Loucy (cell line): Measurements from ENCODE around the gene ZNF235.

Experiments
- H2AFZ ChIP-seq: fragments of 200-600 bp; sonication (generic); 2 replicates; pipeline ENCODE4 v1.6.0; 2016; ENCODE audit warnings: antibody characterized with exemption, mild to moderate bottlenecking, low read length, moderate library complexity
- H3F3A ChIP-seq: fragments of 200-600 bp; 2 replicates; pipeline ENCODE4 v1.6.0; 2016; ENCODE audit warnings: antibody characterized with exemption, low read depth, mild to moderate bottlenecking
- H3K27me3 ChIP-seq: fragments of 200-600 bp; sonication (generic); 2 replicates; pipeline ENCODE4 v1.6.1; 2014; ENCODE audit warnings: low read length, mild to moderate bottlenecking; ENCODE audit not compliant: insufficient read depth, poor library complexity, severe bottlenecking
- H3K36me3 ChIP-seq: fragments of 200-600 bp; sonication (generic); 2 replicates; pipeline ENCODE4 v1.6.1; 2016; ENCODE audit warnings: low read length; ENCODE audit not compliant: insufficient read depth
- H3K4me1 ChIP-seq: fragments of 200-600 bp; sonication (generic); 2 replicates; pipeline ENCODE4 v1.5.1; 2014; ENCODE audit warnings: low read length, mild to moderate bottlenecking; ENCODE audit not compliant: insufficient read depth, poor library complexity, severe bottlenecking
- H3K4me2 ChIP-seq: fragments of 200-600 bp; sonication (generic); 2 replicates; pipeline ENCODE4 v1.6.0; 2014; ENCODE audit warnings: antibody characterized with exemption, low read length, low read depth, mild to moderate bottlenecking; ENCODE audit not compliant: poor library complexity, severe bottlenecking
- H3K4me3 ChIP-seq: fragments of 200-600 bp; sonication (generic); 2 replicates; pipeline ENCODE4 v1.5.1; 2014; ENCODE audit warnings: low read length, mild to moderate bottlenecking, mixed read lengths; ENCODE audit not compliant: poor library complexity, severe bottlenecking
- H3K79me2 ChIP-seq: fragments of 200-600 bp; sonication (generic); 2 replicates; pipeline ENCODE4 v1.6.1; 2014; ENCODE audit warnings: low read length; ENCODE audit not compliant: insufficient read depth
- H3K9ac ChIP-seq: fragments of 200-600 bp; sonication (generic); 2 replicates; pipeline ENCODE4 v1.6.0; 2014; ENCODE audit warnings: mild to moderate bottlenecking, low read depth, low read length, moderate library complexity; ENCODE audit not compliant: poor library complexity, severe bottlenecking
- H3K9me2 ChIP-seq: fragments of 200-600 bp; sonication (generic); replicated peaks from 2 replicates; pipeline ENCODE4 v1.6.1; 2016; ENCODE audit warnings: low read depth, low read length, mixed read lengths
- H3K9me3 ChIP-seq: fragments of 200-600 bp; sonication (generic); 2 replicates; pipeline ENCODE4 v1.6.1; 2014; ENCODE audit warnings: mild to moderate bottlenecking, antibody characterized with exemption, low read length, low read depth; ENCODE audit not compliant: insufficient read depth
- H4K20me1 ChIP-seq: fragments of 200-600 bp; sonication (generic); 2 replicates; pipeline ENCODE4 v1.6.0; 2014; ENCODE audit warnings: antibody characterized with exemption, low read length, mild to moderate bottlenecking; ENCODE audit not compliant: insufficient read depth, poor library complexity, severe bottlenecking
- CTCF ChIP-seq: fragments of 200-600 bp; sonication (generic); conservative IDR thresholded peaks from 2 replicates; pipeline ENCODE4 v1.5.1; 2014; ENCODE audit warnings: mild to moderate bottlenecking, antibody characterized with exemption, low read length
- EZH2phosphoT487 ChIP-seq: fragments of 200-600 bp; IDR thresholded peaks from 2 replicates; pipeline ENCODE4 v1.6.1; 2018; ENCODE audit warnings: antibody characterized with exemption, mild to moderate bottlenecking, moderate library complexity, borderline replicate concordance

ZNF235 gene

GRCh38 chr19:44306283-44306682, 1.5 kb upstream of the ZNF235 start:
- H4K20me1 ChIP-seq = no peaks in the 10 kb centered on the region
- H3K9ac ChIP-seq = no peak overlapping the region
- TF ChIP-seq EZH2phosphoT487 (no peak), CTCF (no peak)
- no peak overlapping the region for H3K4me2 ChIP-seq
- H3K9me2 ChIP-seq = no peaks in the 10 kb centered on the region
- peaks cover 14% of the 10 kb centered on the region for H3K79me2 ChIP-seq
- no peaks in the 10 kb centered on the region for H3K27me3 ChIP-seq
- no peaks in the 10 kb centered on the region for H3K9me3 ChIP-seq
- H3K4me1 ChIP-seq = peaks cover 14% of the 10 kb centered on the region
- H3F3A ChIP-seq = no peaks in the 10 kb centered on the region
- H2AFZ ChIP-seq = no peak overlapping the region
- no peaks in the 10 kb centered on the region for H3K36me3 ChIP-seq
- H3K4me3 ChIP-seq = no peak overlapping the region

GRCh38 chr19:44305457-44305856, 632 bp upstream of the ZNF235 start:
- Histone ChIP-seq H3K36me3 (no peaks in the 10 kb centered on the region), H3K9me2 (no peaks in the 10 kb centered on the region), H3K9me3 (no peaks in the 10 kb centered on the region), H4K20me1 (no peaks in the 10 kb centered on the region), H3F3A (no peaks in the 10 kb centered on the region), H3K9ac (no peak overlapping the region), H3K4me2 (peak overlapping the region; percentile 94), H3K79me2 (peaks cover 14% of the 10 kb centered on the region), H3K4me1 (peaks cover 14% of the 10 kb centered on the region), H3K4me3 (peak overlapping the region; percentile 91), H2AFZ (peak overlapping the region; percentile 91), H3K27me3 (no peaks in the 10 kb centered on the region)
- TF ChIP-seq EZH2phosphoT487 (no peak), CTCF (no peak)

- H4K20me1 ChIP-seq = no peaks in the 10 kb centered on the region
- H3F3A ChIP-seq = no peaks in the 10 kb centered on the region
- H3K9ac ChIP-seq = peak overlapping the region; percentile 75
- H3K4me2 ChIP-seq = peak overlapping the region; percentile 94
- no peaks in the 10 kb centered on the region for H3K9me2 ChIP-seq
- peaks cover 14% of the 10 kb centered on the region for H3K79me2 ChIP-seq
- H2AFZ ChIP-seq = peak overlapping the region; percentile 91
- H3K36me3 ChIP-seq = peaks cover 2% of the 10 kb centered on the region; the same call in 1 of the 2 replicates
- H3K9me3 ChIP-seq = no peaks in the 10 kb centered on the region
- H3K4me1 ChIP-seq = peaks cover 14% of the 10 kb centered on the region
- TF ChIP-seq CTCF = no peak
- no peak for TF ChIP-seq EZH2phosphoT487
- H3K4me3 ChIP-seq = peak overlapping the region; percentile 91
- H3K27me3 ChIP-seq = no peaks in the 10 kb centered on the region
Observed at GRCh38 chr19:44303976-44304568, 753 bp downstream of the ZNF235 start.
